LNCaP clone FGC (cell line): ENCODE results near the gene PTPRD.

Experiments
- DNase-seq: peaks from one replicate; pipeline ENCODE4 v3.0.0-alpha.2; 2011; ENCODE audit warnings: low read depth
- H3K4me3 ChIP-seq: 2 replicates; pipeline ENCODE4 v1.5.1; 2011; ENCODE audit warnings: mild to moderate bottlenecking, low read depth, low read length, control low read depth
- CTCF ChIP-seq: IDR thresholded peaks from 2 replicates; pipeline ENCODE4 v1.5.1; 2012; ENCODE audit warnings: mild to moderate bottlenecking; ENCODE audit not compliant: control insufficient read depth, insufficient read depth; ENCODE audit errors: extremely low read depth

Gene PTPRD

GRCh38 chr9:8337834-8338766 lies 2274.7 kb downstream of the PTPRD start:
- no peak for TF ChIP-seq CTCF
- no peak for DNase-seq
- H3K4me3 ChIP-seq = no peak overlapping the region

GRCh38 chr9:8332871-8333270 lies 2279.9 kb downstream of the PTPRD start:
- no peak for DNase-seq
- H3K4me3 ChIP-seq = no peak overlapping the region
- no peak for TF ChIP-seq CTCF

- H3K4me3 ChIP-seq = no peak overlapping the region
- TF ChIP-seq CTCF = no peak
- no peak for DNase-seq
Measured at GRCh38 chr9:8332331-8332650, 2280.5 kb downstream of the PTPRD start.

- DNase-seq = no peak
- no peak for TF ChIP-seq CTCF
- H3K4me3 ChIP-seq = no peak overlapping the region
Measured at GRCh38 chr9:8331507-8332330, 2281.1 kb downstream of the PTPRD start.

GRCh38 chr9:8329561-8330283 lies 2283.1 kb downstream of the PTPRD start:
- DNase-seq = no peak
- H3K4me3 ChIP-seq = no peak overlapping the region
- no peak for TF ChIP-seq CTCF

- no peak overlapping the region for H3K4me3 ChIP-seq
- no peak for DNase-seq
- no peak for TF ChIP-seq CTCF
Measured at GRCh38 chr9:8315211-8315610, 2297.6 kb downstream of the PTPRD start.
